ENCODE measurements around the gene ASTN1. TPM values are rescaled to one million over a fixed set of nuclear protein-coding genes. Genes with fewer than 3 reads are reported as not detected.

Gene ASTN1
- total and polyA plus RNA-seq, 12 donors = 0.14 to 0.88 (median 0.34) TPM

- WGBS, 2 donors = 82 to 88% methylated on average over 2 of the region's 2 CpGs
- intact Hi-C loops (cut with DNase I) = no loop called here
- ATAC-seq (no peak), DNase-seq (no peak)
- no peaks in the 10 kb centered on the region for H3K27me3 ChIP-seq
- H3K4me3 ChIP-seq = no peak overlapping the region
- no peaks in the 10 kb centered on the region for H3K36me3 ChIP-seq
- TF ChIP-seq CTCF (IDR thresholded peaks at IDR 0.05) = no peak
- H3K27ac ChIP-seq = no peak overlapping the region
- H3K9me3 ChIP-seq = no peaks in the 10 kb centered on the region
- no peaks in the 10 kb centered on the region for H3K4me1 ChIP-seq
These were observed 152.1 kb downstream of the ASTN1 start for GRCh38 chr1:177012342-177012925.

GRCh38 chr1:177011508-177011907 is 153.0 kb downstream of the ASTN1 start:
- no peaks in the 10 kb centered on the region for H3K36me3 ChIP-seq
- no peaks in the 10 kb centered on the region for H3K4me1 ChIP-seq
- H3K27me3 ChIP-seq = no peaks in the 10 kb centered on the region
- WGBS, 2 donors = 82 to 96% methylated on average over 1 of the region's 1 CpG
- no peak for ATAC-seq
- no peak for DNase-seq
- no peaks in the 10 kb centered on the region for H3K9me3 ChIP-seq
- intact Hi-C loops (cut with DNase I) = no loop called here
- TF ChIP-seq CTCF (IDR thresholded peaks at IDR 0.05) = no peak
- H3K4me3 ChIP-seq = no peak overlapping the region
- no peak overlapping the region for H3K27ac ChIP-seq

GRCh38 chr1:177010211-177010825 is 154.2 kb downstream of the ASTN1 start:
- no peak for DNase-seq
- H3K4me1 ChIP-seq = no peaks in the 10 kb centered on the region
- no peak for TF ChIP-seq CTCF (IDR thresholded peaks at IDR 0.05)
- WGBS, 2 donors = 61 to 82% methylated on average over 1 of the region's 1 CpG
- H3K4me3 ChIP-seq = no peak overlapping the region
- H3K36me3 ChIP-seq = no peaks in the 10 kb centered on the region
- H3K27me3 ChIP-seq = no peaks in the 10 kb centered on the region
- intact Hi-C loops (cut with DNase I) = no loop called here
- H3K9me3 ChIP-seq = no peaks in the 10 kb centered on the region
- no peak for ATAC-seq
- no peak overlapping the region for H3K27ac ChIP-seq

GRCh38 chr1:177008653-177009052 is 155.9 kb downstream of the ASTN1 start:
- 62 to 72% methylated on average over 3 of the region's 3 CpGs for WGBS, 2 donors
- Histone ChIP-seq H3K4me1 (no peaks in the 10 kb centered on the region), H3K9me3 (no peaks in the 10 kb centered on the region), H3K27ac (no peak overlapping the region), H3K36me3 (no peaks in the 10 kb centered on the region), H3K4me3 (no peak overlapping the region), H3K27me3 (no peaks in the 10 kb centered on the region)
- TF ChIP-seq CTCF (IDR thresholded peaks at IDR 0.05) = no peak
- no peak for DNase-seq
- no peak for ATAC-seq
- intact Hi-C loops (cut with DNase I) = no loop called here
